SK-N-SH treated with all-trans-retinoic acid at 6 μM for 48 hours (cell line): ENCODE results near the gene MTERF1.
A peak's percentile ranks its signal among the peaks of the same experiment; 100 is the strongest.

Experiments used
- ATAC-seq: fragments of 200-7000 bp; cut with Tn5 transposase; 3 replicates; pipeline ENCODE4 v1.9.1; 2020; ENCODE audit warnings: mild to moderate bottlenecking, moderate library complexity
- ARNTL ChIP-seq: fragments of 450-650 bp; formaldehyde crosslinking; IDR thresholded peaks from 2 replicates; pipeline ENCODE4 v1.5.0; 2020; ENCODE audit warnings: low read depth, mild to moderate bottlenecking, moderate library complexity, borderline replicate concordance
- BACH2 ChIP-seq: fragments of 250-450 bp; sonication (Bioruptor Pico); IDR thresholded peaks from 2 replicates; pipeline ENCODE4 v1.9.0; 2021; ENCODE audit warnings: mild to moderate bottlenecking, borderline replicate concordance
- CREB5 ChIP-seq: fragments of 250-450 bp; sonication (Bioruptor Pico); IDR thresholded peaks from 2 replicates; pipeline ENCODE4 v1.5.1; 2020; ENCODE audit warnings: low read depth, mild to moderate bottlenecking, moderate library complexity
- CSDC2 ChIP-seq: fragments of 250-450 bp; sonication (Bioruptor Pico); IDR thresholded peaks from 2 replicates; pipeline ENCODE4 v1.5.0; 2020; ENCODE audit warnings: mild to moderate bottlenecking, moderate library complexity
- CSRNP3 ChIP-seq: fragments of 250-450 bp; sonication (Bioruptor Pico); IDR thresholded peaks from 2 replicates; pipeline ENCODE4 v1.5.1; 2021; ENCODE audit warnings: mild to moderate bottlenecking, moderate library complexity
- ESRRG ChIP-seq: fragments of 250-450 bp; sonication (Bioruptor Pico); IDR thresholded peaks from 2 replicates; pipeline ENCODE4 v1.6.1; 2021; ENCODE audit warnings: mild to moderate bottlenecking
- ISL1 ChIP-seq: fragments of 250-450 bp; sonication (Bioruptor Pico); IDR thresholded peaks from 2 replicates; pipeline ENCODE4 v2.1.2; 2022; ENCODE audit warnings: mild to moderate bottlenecking, moderate library complexity
- POU6F1 ChIP-seq: fragments of 250-450 bp; sonication (Bioruptor Pico); IDR thresholded peaks from 2 replicates; pipeline ENCODE4 v1.8.0; 2021; ENCODE audit warnings: low read depth, mild to moderate bottlenecking, moderate library complexity, borderline replicate concordance
- RARB ChIP-seq: fragments of 250-450 bp; sonication (Bioruptor Pico); IDR thresholded peaks from 2 replicates; pipeline ENCODE4 v1.8.0; 2021; ENCODE audit warnings: mild to moderate bottlenecking, moderate library complexity
- SNAI2 ChIP-seq: fragments of 250-450 bp; sonication (Bioruptor Pico); IDR thresholded peaks from 2 replicates; pipeline ENCODE4 v1.5.0; 2020; ENCODE audit warnings: mild to moderate bottlenecking, moderate library complexity
- TCF4 ChIP-seq: fragments of 250-450 bp; sonication (Bioruptor Pico); IDR thresholded peaks from 2 replicates; pipeline ENCODE4 v1.8.0; 2021; ENCODE audit warnings: mild to moderate bottlenecking, moderate library complexity, borderline replicate concordance
- TSHZ2 ChIP-seq: fragments of 250-450 bp; sonication (Bioruptor Pico); IDR thresholded peaks from 2 replicates; pipeline ENCODE4 v1.5.0; 2020; ENCODE audit warnings: mild to moderate bottlenecking, moderate library complexity
- ZC3H10 ChIP-seq: fragments of 250-450 bp; sonication (Bioruptor Pico); IDR thresholded peaks from 2 replicates; pipeline ENCODE4 v1.5.1; 2021; ENCODE audit warnings: mild to moderate bottlenecking, moderate library complexity
- ZFP3 ChIP-seq: fragments of 250-450 bp; sonication (Bioruptor Pico); IDR thresholded peaks from 2 replicates; pipeline ENCODE4 v1.5.0; 2020; ENCODE audit warnings: mild to moderate bottlenecking, moderate library complexity
- ZFP30 ChIP-seq: fragments of 450-650 bp; formaldehyde crosslinking; IDR thresholded peaks from 2 replicates; pipeline ENCODE4 v1.5.0; 2022; ENCODE audit warnings: mild to moderate bottlenecking, moderate library complexity
- ZNF565 ChIP-seq: fragments of 450-650 bp; formaldehyde crosslinking; conservative IDR thresholded peaks from 2 replicates; pipeline ENCODE4 v1.5.0; 2020; ENCODE audit warnings: low read depth, mild to moderate bottlenecking, moderate library complexity
- ZNF70 ChIP-seq: fragments of 450-650 bp; formaldehyde crosslinking; IDR thresholded peaks from 2 replicates; pipeline ENCODE4 v1.5.0; 2020; ENCODE audit warnings: mild to moderate bottlenecking, moderate library complexity
- TF ChIP-seq, protein P1 (sequence below): fragments of 250-450 bp; sonication (Bioruptor Pico); IDR thresholded peaks from 2 replicates; pipeline ENCODE4 v1.8.0; 2020; ENCODE audit warnings: mild to moderate bottlenecking, moderate library complexity, borderline replicate concordance

The MTERF1 gene, protein sequence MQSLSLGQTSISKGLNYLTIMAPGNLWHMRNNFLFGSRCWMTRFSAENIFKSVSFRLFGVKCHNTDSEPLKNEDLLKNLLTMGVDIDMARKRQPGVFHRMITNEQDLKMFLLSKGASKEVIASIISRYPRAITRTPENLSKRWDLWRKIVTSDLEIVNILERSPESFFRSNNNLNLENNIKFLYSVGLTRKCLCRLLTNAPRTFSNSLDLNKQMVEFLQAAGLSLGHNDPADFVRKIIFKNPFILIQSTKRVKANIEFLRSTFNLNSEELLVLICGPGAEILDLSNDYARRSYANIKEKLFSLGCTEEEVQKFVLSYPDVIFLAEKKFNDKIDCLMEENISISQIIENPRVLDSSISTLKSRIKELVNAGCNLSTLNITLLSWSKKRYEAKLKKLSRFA

GRCh38 chr7:91880413-91881241, at the start of gene MTERF1:
TSS of gene MTERF1 (minus strand) at chr7:91880702. CDS start at chr7:91880083, 619 bp downstream.
- ATAC-seq = peak; percentile 99
- no peak for TF ChIP-seq SNAI2 (CRISPR knock-in tag)
- TF ChIP-seq ISL1 = no peak
- TF ChIP-seq CSRNP3 = 0 out of 2 replicates have a peak, but pooled peaks have one; percentile 8
- TF ChIP-seq ZNF70 = 0 out of 2 replicates have a peak, but pooled peaks have one; percentile 20
- TF ChIP-seq CSDC2 (CRISPR knock-in tag) = peak; percentile 61; the same call in 1 of the 2 replicates
- TF ChIP-seq, protein P1, sequence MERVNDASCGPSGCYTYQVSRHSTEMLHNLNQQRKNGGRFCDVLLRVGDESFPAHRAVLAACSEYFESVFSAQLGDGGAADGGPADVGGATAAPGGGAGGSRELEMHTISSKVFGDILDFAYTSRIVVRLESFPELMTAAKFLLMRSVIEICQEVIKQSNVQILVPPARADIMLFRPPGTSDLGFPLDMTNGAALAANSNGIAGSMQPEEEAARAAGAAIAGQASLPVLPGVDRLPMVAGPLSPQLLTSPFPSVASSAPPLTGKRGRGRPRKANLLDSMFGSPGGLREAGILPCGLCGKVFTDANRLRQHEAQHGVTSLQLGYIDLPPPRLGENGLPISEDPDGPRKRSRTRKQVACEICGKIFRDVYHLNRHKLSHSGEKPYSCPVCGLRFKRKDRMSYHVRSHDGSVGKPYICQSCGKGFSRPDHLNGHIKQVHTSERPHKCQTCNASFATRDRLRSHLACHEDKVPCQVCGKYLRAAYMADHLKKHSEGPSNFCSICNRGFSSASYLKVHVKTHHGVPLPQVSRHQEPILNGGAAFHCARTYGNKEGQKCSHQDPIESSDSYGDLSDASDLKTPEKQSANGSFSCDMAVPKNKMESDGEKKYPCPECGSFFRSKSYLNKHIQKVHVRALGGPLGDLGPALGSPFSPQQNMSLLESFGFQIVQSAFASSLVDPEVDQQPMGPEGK (CRISPR knock-in tag) = peak; percentile 71; the same call in 1 of the 2 replicates
- peak; percentile 90; the same call in 1 of the 2 replicates for TF ChIP-seq POU6F1
- no peak for TF ChIP-seq ESRRG (CRISPR knock-in tag)
- 0 out of 2 replicates have a peak, but pooled peaks have one; percentile 52 for TF ChIP-seq ZFP3 (CRISPR knock-in tag)
- no peak for TF ChIP-seq BACH2 (CRISPR knock-in tag)
- TF ChIP-seq TCF4 (CRISPR knock-in tag) = peak; percentile 39; the same call in 1 of the 2 replicates
- TF ChIP-seq TSHZ2 (CRISPR knock-in tag) = peak; percentile 57; the same call in 1 of the 2 replicates
- TF ChIP-seq RARB (CRISPR knock-in tag) = no peak

DNA sequence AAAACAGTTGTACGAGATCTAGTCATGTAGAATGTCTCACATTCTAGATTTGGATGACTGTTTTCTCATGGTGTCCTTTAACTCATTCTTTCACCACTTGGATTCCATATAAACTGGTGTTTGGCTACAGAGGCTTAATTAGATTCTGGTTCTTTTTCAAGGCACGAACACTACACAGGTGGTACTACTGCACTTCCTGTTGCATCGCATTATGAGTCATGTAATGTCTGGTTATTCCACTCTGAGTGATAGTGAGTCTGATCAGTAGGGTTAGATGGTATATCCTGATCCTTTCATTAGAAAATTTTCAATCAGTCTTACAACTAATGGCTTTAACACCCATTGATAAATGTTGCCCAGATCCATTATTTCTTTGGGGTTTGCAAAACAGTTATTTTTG, 49.0 kb upstream of the MTERF1 start:
- TF ChIP-seq CREB5 (CRISPR knock-in tag) = no peak
- ATAC-seq = 0 out of 3 replicates have a peak, but pooled peaks have one; percentile 33

DNA sequence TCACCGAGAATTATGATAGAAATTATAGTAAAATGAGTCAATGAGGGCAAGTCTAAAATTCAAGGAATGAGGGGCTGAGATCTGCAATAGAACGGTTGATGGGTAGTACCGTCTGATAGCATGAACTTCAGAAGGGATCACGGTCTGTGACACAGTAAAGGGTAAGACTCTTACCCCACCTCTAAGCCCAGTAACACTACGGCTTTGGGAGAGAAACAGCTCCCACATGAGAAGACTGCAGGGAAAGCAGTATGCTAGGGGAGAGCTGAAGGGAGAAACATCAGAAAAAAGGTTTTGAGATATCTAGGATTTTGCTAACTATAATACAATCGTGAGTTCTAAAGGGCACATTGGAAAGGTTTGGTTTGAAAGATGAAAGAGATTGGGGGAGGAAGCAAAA, 47.4 kb upstream of the MTERF1 start:
- ATAC-seq = no peak
- no peak for TF ChIP-seq CSRNP3
- TF ChIP-seq ZC3H10 (CRISPR knock-in tag) = no peak
- TF ChIP-seq CREB5 (CRISPR knock-in tag) = no peak
- no peak for TF ChIP-seq ARNTL
- no peak for TF ChIP-seq POU6F1
- TF ChIP-seq ZFP30 = no peak
- TF ChIP-seq BACH2 (CRISPR knock-in tag) = no peak
- no peak for TF ChIP-seq ESRRG (CRISPR knock-in tag)
- TF ChIP-seq RARB (CRISPR knock-in tag) = no peak
- no peak for TF ChIP-seq ZNF565 (CRISPR knock-in tag)
